Measurements from ENCODE around the gene C4orf33. TPM values are rescaled to one million over a fixed set of nuclear protein-coding genes. Genes with fewer than 3 reads are reported as not detected.

C4orf33 gene
- total RNA-seq, 4 donors from 2014 or later, result 3.7 to 8.5 (median 7.0) TPM

DNA sequence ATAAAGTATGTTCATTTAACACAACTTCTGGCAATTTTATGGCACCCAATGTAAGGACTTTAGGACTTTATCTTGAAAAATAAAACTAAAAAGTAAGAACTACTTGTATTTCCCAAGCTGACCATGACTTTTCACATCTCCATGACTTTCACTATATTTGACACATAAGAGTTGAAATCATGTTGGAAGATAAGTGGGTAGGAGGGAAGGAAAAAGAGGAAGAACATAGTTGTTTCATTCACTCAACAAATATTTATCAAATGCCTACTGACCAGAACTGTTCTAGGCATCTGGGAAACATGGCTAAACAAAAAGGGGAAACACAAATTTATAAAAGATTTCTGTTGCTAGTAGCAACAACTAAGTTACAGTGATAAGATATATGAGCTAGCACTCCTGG lies 18.6 kb upstream of the C4orf33 start:
- no peak overlapping the region for H3K4me3 ChIP-seq (ENCODE audit: low read depth, poor library complexity, severe bottlenecking)
- intact Hi-C loops (cut with DNase I; ENCODE audit: low total_unique reads), result no loop called here
- TF ChIP-seq, protein P1, sequence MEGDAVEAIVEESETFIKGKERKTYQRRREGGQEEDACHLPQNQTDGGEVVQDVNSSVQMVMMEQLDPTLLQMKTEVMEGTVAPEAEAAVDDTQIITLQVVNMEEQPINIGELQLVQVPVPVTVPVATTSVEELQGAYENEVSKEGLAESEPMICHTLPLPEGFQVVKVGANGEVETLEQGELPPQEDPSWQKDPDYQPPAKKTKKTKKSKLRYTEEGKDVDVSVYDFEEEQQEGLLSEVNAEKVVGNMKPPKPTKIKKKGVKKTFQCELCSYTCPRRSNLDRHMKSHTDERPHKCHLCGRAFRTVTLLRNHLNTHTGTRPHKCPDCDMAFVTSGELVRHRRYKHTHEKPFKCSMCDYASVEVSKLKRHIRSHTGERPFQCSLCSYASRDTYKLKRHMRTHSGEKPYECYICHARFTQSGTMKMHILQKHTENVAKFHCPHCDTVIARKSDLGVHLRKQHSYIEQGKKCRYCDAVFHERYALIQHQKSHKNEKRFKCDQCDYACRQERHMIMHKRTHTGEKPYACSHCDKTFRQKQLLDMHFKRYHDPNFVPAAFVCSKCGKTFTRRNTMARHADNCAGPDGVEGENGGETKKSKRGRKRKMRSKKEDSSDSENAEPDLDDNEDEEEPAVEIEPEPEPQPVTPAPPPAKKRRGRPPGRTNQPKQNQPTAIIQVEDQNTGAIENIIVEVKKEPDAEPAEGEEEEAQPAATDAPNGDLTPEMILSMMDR (IDR thresholded peaks at IDR 0.05), result no peak
- TF ChIP-seq POLR2A (IDR thresholded peaks at IDR 0.05), result no peak
- no peak for DNase-seq (ENCODE audit: low spot score in 2 of 2)

DNA sequence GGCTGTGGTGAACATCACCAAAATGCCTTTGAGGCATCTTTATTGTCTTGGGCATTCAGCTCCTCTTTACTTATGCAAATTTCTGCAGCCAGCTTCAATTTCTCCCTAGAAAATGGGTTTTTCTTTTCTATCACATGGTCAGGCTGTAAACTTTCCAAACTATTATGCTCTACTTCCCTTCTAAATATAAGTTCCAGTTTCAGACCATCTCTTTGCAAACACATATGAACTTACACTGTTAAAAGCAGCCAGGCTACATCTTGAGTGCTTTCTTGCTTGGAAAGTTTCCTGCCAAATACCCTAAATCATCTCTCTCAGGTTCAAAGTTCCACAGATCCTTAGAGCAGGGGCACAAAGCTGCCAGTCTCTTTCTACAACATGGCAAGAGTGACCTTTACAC lies 15.8 kb upstream of the C4orf33 start:
- intact Hi-C loops (cut with DNase I; ENCODE audit: low total_unique reads), result no loop called here
- DNase-seq (ENCODE audit: low spot score in 2 of 2), result no peak

DNA sequence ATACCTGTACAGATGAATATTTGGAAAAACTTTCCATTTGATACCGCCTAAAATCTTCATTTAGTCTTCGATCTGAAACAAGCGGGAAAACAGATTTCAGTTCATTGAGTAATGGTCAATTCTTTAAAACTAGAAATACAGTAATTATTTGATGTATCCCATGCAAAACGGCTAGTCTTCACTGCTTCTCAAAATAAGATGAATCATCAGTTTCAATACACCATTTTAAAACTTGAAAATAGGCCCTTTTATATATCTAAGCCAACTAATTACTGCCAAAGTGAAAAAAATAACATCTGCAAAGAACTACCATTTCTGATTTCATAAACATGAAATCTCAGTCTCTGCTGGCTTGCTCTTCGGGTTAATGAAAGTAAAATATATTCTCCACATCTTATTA lies 13.7 kb upstream of the C4orf33 start:
- intact Hi-C loops (cut with DNase I; ENCODE audit: low total_unique reads), result no loop called here
- 92 to 94% methylated on average over 5 of the region's 5 CpGs for whole genome bisulfite sequencing, 2 donors
- no peak overlapping the region for H3K4me3 ChIP-seq (ENCODE audit: low read depth, poor library complexity, severe bottlenecking)
- TF ChIP-seq, protein P1 (IDR thresholded peaks at IDR 0.05), result no peak
- TF ChIP-seq POLR2A (IDR thresholded peaks at IDR 0.05), result no peak
- no peak for DNase-seq (ENCODE audit: low spot score in 2 of 2)

More for the DNA sequence above, 15.8 kb upstream of the C4orf33 start:
- H3K4me3 ChIP-seq (ENCODE audit: low read depth, poor library complexity, severe bottlenecking), result no peak overlapping the region
- TF ChIP-seq, protein P1 (IDR thresholded peaks at IDR 0.05), result no peak
- TF ChIP-seq POLR2A (IDR thresholded peaks at IDR 0.05), result no peak

DNA sequence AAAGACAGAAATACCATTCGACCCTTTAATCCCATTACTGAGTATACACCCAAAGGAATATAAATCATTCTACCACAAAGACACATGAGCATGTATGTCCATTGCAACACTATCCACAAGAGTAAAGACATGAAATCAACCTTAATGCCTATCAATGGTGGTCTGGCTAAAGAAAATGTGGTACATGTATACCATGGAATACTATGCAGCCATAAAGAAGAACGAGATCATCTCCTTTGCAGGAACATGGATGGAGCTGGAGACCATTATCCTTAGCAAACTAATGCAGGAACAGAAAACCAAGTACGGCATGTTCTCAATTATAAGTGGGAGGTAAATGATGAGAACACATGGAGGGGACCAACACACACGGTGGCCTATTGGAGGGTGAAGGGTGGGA lies 10.5 kb upstream of the C4orf33 start:
- TF ChIP-seq, protein P1 (IDR thresholded peaks at IDR 0.05), result no peak
- TF ChIP-seq POLR2A (IDR thresholded peaks at IDR 0.05), result no peak
- intact Hi-C loops (cut with DNase I; ENCODE audit: low total_unique reads), result no loop called here
- WGBS, 2 donors, result 94 to 99% methylated on average over 4 of the region's 4 CpGs
- no peak for DNase-seq (ENCODE audit: low spot score in 2 of 2)
- no peak overlapping the region for H3K4me3 ChIP-seq (ENCODE audit: low read depth, poor library complexity, severe bottlenecking)

DNA sequence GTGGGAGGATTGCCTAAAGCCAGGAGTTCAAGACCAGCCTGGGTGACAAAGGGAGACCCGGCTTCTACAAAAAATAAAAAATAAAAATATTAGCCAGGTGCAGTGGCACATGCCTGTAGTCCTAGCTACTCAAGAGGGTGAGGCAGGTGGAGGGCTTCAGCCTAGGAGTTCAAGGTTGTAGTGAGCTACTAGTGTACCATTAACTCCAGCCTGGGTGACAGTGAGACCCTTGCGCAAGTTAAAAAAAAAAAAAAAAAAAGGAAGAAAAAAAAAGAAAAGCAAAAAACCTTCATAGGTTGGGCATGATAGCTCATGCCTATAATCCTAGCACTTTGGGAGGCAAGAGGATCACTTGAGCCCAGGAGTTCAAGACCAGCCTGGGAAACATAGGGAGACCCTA lies 8.4 kb upstream of the C4orf33 start:
- intact Hi-C loops (cut with DNase I; ENCODE audit: low total_unique reads), result no loop called here
- no peak for DNase-seq (ENCODE audit: low spot score in 2 of 2)
- WGBS, 2 donors, result 92% methylated on average over 2 of the region's 2 CpGs
- TF ChIP-seq POLR2A (IDR thresholded peaks at IDR 0.05), result no peak
- TF ChIP-seq, protein P1 (IDR thresholded peaks at IDR 0.05), result no peak
- H3K4me3 ChIP-seq (ENCODE audit: low read depth, poor library complexity, severe bottlenecking), result no peak overlapping the region

DNA sequence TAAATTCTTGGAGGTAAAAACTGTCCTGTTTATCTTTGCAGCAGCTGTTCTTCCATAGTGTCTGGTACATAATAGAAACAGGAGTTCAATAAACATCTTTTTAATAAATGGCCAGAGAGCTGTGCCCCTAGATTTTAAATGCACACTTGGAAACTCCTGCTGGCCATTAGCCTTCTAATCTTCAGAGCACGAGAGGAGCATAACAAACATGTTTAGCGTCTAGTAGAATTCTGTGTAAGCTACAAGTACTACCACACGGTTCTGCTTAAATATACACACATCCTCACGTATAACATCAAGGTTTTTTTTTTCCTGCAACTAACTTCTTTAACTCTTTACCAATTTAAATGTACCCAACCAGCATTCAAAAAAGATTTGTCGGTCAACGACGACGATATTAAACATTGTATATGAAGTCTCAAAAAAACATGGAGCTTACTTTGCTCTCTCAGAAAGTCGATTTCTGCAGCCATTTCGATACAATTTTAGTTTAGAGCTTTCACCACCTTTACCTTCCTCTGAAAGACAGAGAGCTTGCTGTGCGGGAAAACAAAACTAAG lies 3.2 kb upstream of the C4orf33 start:
- TF ChIP-seq, protein P1 (IDR thresholded peaks at IDR 0.05), result no peak
- TF ChIP-seq POLR2A (IDR thresholded peaks at IDR 0.05), result no peak
- 0 to 1% methylated on average over 11 of the region's 11 CpGs for WGBS, 2 donors
- intact Hi-C loops (cut with DNase I; ENCODE audit: low total_unique reads), result no loop called here
- DNase-seq (ENCODE audit: low spot score in 2 of 2), result no peak
- peak overlapping the region; percentile 86 for H3K4me3 ChIP-seq (ENCODE audit: low read depth, poor library complexity, severe bottlenecking)

All from lower leg skin (tissue), 4 donors.